ENCODE results near the gene STX8.

STX8 gene

DNA sequence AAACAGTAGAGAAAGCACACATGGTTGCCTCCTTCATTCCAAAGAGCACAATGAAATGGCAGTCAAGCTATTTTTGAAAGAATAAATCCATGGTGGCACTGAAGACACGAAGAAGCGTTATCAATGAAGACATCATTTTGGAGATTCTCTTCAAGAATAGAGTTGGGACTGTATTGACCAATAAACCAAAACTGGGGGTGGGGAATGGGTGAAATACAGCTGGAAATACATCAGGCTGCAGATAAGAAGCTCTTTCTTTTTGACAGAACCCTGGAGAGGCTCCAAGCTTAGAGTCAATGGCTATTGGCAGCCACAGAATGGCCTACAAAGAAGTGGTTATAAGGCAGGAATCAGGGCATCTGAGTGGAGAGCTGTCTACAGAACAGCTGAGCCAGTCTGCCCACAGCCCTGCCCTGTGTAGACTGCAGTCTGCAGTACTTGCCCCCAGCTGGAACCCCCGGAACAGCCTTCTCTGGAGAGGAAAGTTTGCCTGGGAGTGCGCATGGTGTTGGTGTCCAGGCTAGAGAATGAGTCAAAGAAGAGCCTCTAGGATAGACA lies 100.4 kb downstream of the STX8 start:
- no peak overlapping the region for H3K27ac ChIP-seq
- TF ChIP-seq, protein P1, sequence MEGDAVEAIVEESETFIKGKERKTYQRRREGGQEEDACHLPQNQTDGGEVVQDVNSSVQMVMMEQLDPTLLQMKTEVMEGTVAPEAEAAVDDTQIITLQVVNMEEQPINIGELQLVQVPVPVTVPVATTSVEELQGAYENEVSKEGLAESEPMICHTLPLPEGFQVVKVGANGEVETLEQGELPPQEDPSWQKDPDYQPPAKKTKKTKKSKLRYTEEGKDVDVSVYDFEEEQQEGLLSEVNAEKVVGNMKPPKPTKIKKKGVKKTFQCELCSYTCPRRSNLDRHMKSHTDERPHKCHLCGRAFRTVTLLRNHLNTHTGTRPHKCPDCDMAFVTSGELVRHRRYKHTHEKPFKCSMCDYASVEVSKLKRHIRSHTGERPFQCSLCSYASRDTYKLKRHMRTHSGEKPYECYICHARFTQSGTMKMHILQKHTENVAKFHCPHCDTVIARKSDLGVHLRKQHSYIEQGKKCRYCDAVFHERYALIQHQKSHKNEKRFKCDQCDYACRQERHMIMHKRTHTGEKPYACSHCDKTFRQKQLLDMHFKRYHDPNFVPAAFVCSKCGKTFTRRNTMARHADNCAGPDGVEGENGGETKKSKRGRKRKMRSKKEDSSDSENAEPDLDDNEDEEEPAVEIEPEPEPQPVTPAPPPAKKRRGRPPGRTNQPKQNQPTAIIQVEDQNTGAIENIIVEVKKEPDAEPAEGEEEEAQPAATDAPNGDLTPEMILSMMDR (conservative IDR thresholded peaks at IDR 0.05): no peak

- no peak overlapping the region for H3K27ac ChIP-seq
- TF ChIP-seq, protein P1 (conservative IDR thresholded peaks at IDR 0.05): no peak
Measured at GRCh38 chr17:9473711-9474110, 101.9 kb downstream of the STX8 start.

GRCh38 chr17:9472541-9472940 lies 103.1 kb downstream of the STX8 start:
- TF ChIP-seq, protein P1 (conservative IDR thresholded peaks at IDR 0.05): no peak
- no peak overlapping the region for H3K27ac ChIP-seq

DNA sequence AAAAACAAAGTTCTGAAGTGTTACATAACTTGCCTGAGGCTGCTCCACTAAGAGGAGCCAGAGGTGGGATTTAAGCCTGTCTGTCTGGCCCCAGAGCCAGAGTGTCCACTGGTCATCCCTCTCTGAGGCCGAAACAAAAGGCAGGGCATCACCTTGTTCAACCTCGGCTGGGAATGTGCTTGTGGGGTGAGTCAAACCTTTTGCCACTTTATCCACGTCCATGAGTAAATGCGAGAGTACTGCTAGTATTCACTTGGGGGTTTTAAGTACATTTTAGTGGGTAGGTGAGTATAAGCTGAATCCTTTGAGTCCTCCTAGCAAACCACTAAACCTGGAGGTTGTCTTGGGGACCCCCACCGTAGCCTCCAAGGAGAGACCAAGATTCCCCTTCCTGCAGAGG lies 103.5 kb downstream of the STX8 start:
- no peak overlapping the region for H3K27ac ChIP-seq
- TF ChIP-seq, protein P1 (conservative IDR thresholded peaks at IDR 0.05): no peak

- H3K27ac ChIP-seq: no peak overlapping the region
- TF ChIP-seq, protein P1 (conservative IDR thresholded peaks at IDR 0.05): no peak
Measured at GRCh38 chr17:9470171-9470570, 105.4 kb downstream of the STX8 start.

- no peak overlapping the region for H3K27ac ChIP-seq
- TF ChIP-seq, protein P1 (conservative IDR thresholded peaks at IDR 0.05): no peak
Measured at GRCh38 chr17:9468937-9469336, 106.7 kb downstream of the STX8 start.

GRCh38 chr17:9468532-9468931 lies 107.1 kb downstream of the STX8 start:
- H3K27ac ChIP-seq: no peak overlapping the region
- TF ChIP-seq, protein P1 (conservative IDR thresholded peaks at IDR 0.05): no peak

All from VCaP (cell line).